ENCODE data around the gene NFATC1.
"Not testable (repeated sequence)": the region's sequence is repeated elsewhere in the genome, so short reads cannot be mapped to it uniquely, and the experiment has no call there.

Gene NFATC1

DNA sequence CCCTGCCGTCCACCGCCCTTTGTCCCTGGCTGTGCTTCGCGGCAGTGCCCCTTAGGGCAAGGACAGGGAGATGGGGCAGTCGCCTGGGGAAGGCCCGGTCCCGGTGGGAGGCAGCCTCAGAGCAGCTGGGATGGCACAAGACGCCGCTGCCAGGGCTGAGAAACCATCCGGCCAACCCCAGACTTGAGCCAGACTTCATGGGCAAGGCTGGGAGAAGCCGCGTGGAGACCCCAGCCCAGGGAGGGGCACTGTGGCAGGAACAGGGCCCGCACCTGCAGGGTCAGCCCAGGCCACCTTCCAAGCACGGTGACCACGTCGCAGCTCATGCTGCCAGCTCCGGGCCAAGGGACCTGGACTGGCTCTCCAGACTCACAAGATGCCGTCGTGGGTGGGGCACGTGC, 84.0 kb downstream of the NFATC1 start:
- TF ChIP-seq ZFX (IDR thresholded peaks at IDR 0.05): no peak
- no peak for TF ChIP-seq CTCF (conservative IDR thresholded peaks at IDR 0.05)
- no peak overlapping the region for H3K27ac ChIP-seq

- TF ChIP-seq ZFX (IDR thresholded peaks at IDR 0.05): no peak
- TF ChIP-seq CTCF (conservative IDR thresholded peaks at IDR 0.05): no peak
- H3K27ac ChIP-seq: no peak overlapping the region
Observed at GRCh38 chr18:79480171-79481045, 84.7 kb downstream of the NFATC1 start.

GRCh38 chr18:79481046-79481790, 85.5 kb downstream of the NFATC1 start:
- no peak for TF ChIP-seq ZFX (IDR thresholded peaks at IDR 0.05)
- no peak for TF ChIP-seq CTCF (conservative IDR thresholded peaks at IDR 0.05)
- H3K27ac ChIP-seq: no peak overlapping the region

GRCh38 chr18:79483393-79483792, 87.7 kb downstream of the NFATC1 start:
- not testable (repeated sequence) for H3K27ac ChIP-seq

GRCh38 chr18:79483971-79484491, 88.3 kb downstream of the NFATC1 start:
- TF ChIP-seq CTCF (conservative IDR thresholded peaks at IDR 0.05): no peak
- no peak for TF ChIP-seq ZFX (IDR thresholded peaks at IDR 0.05)
- no peak overlapping the region for H3K27ac ChIP-seq

- no peak overlapping the region for H3K27ac ChIP-seq
- TF ChIP-seq CTCF (conservative IDR thresholded peaks at IDR 0.05) (no peak), ZFX (IDR thresholded peaks at IDR 0.05) (no peak)
Observed at GRCh38 chr18:79484661-79485621, 89.2 kb downstream of the NFATC1 start.

DNA sequence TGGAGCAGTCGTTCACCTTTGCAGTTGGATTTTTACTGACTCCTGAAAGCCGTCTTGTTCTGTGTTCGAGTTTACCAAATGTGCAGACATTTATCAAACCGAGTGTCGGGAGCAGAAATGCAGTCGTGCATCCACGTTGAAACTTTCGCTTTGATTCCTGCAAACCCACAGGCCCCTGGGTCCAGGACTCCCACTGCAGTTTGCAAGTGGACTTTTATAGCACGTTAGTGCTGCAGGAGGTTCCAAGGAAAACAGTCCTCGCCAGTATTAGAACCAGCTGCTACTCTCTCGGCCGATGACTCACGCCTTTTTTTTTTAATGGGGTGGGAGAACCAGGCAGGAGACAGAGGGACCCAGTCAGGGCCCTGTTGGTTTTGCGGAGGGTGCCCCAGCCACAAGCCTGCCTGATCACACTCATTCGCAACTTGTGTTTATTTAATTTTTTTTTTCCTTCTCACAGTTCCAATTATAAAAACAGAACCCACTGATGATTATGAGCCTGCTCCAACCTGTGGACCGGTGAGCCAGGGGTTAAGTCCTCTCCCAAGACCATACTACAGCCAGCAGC, 90.1 kb downstream of the NFATC1 start:
- H3K27ac ChIP-seq: no peak overlapping the region
- TF ChIP-seq ZFX (IDR thresholded peaks at IDR 0.05): no peak
- TF ChIP-seq CTCF (conservative IDR thresholded peaks at IDR 0.05): no peak

All from C4-2B (cell line).